A549 (cell line): ENCODE data around the gene COPG1. TPM values are rescaled to one million over a fixed set of nuclear protein-coding genes. Genes with fewer than 3 reads are reported as not detected.

Source experiments
- ATAC-seq, 2 experiments: fragments of 200-7000 bp in 1 of 2; fragments of >200 bp in 1 of 2; cut with Nextera tagmentation in 1 of 2; cut with Tn5 transposase in 1 of 2; 3 replicates each; pipeline versions ENCODE4 v1.8.0 to v1.9.1; 2018 to 2020; ENCODE audit warnings: mild to moderate bottlenecking in 1 of 2, moderate library complexity in 1 of 2
- CTCF ChIA-PET: fragments of 300-600 bp; sonication (Branson Sonifier 250); formaldehyde crosslinking; extraction: SDS; loops from one replicate; lab custom pipeline; 2021; ENCODE audit warnings: antibody characterized with exemption, inconsistent platforms; lab: Yijun Ruan, JAX
- POLR2A ChIA-PET: fragments of 350-600 bp; formaldehyde crosslinking; extraction: SDS; loops from one replicate; lab custom pipeline; 2021; ENCODE audit warnings: antibody characterized with exemption, inconsistent platforms; lab: Yijun Ruan, JAX
- DNase-seq, 2 experiments: peaks; one replicate each; pipeline versions ENCODE4 v3.0.0 to v3.0.0-alpha.2; 2011 to 2016; ENCODE audit warnings: low read depth in 1 of 2, low spot score in 1 of 2
- FAIRE-seq: peaks from 2 replicates; lab custom pipeline; 2011; peaks lifted over from hg19 to GRCh38; lab: Jason Lieb, UNC
- H3K27ac ChIP-seq, 2 experiments: fragments of >200 bp; sonication (Bioruptor Twin); formaldehyde crosslinking; 3 replicates each; pipeline ENCODE4 v1.5.1; 2016 to 2017
- H3K4me1 ChIP-seq: fragments of >200 bp; sonication (Bioruptor Twin); formaldehyde crosslinking; 3 replicates; pipeline ENCODE4 v1.6.1; 2016
- H3K4me2 ChIP-seq: fragments of >200 bp; sonication (Bioruptor Twin); formaldehyde crosslinking; 3 replicates; pipeline ENCODE4 v1.6.1; 2016
- H3K4me3 ChIP-seq: fragments of >200 bp; sonication (Bioruptor Twin); formaldehyde crosslinking; 3 replicates; pipeline ENCODE4 v1.5.1; 2016
- H3K9me3 ChIP-seq: fragments of >200 bp; sonication (Bioruptor Twin); formaldehyde crosslinking; 3 replicates; pipeline ENCODE4 v1.6.1; 2016
- BHLHE40 ChIP-seq: IDR thresholded peaks from 2 replicates; pipeline ENCODE4 v1.6.1; 2012; ENCODE audit warnings: low read depth, low read length, inconsistent platforms
- CEBPB ChIP-seq, 2 experiments: fragments of >200 bp in 1 of 2; sonication (Bioruptor Twin) in 1 of 2; formaldehyde crosslinking in 1 of 2; IDR thresholded peaks; 2 replicates each; pipeline ENCODE4 v1.6.1; 2012 to 2016
- CTCF ChIP-seq: fragments of >200 bp; sonication (Bioruptor Twin); formaldehyde crosslinking; IDR thresholded peaks from 3 replicates; pipeline ENCODE4 v1.5.1; 2016
- E2F6 ChIP-seq: IDR thresholded peaks from 2 replicates; pipeline ENCODE4 v1.6.1; 2012; ENCODE audit warnings: low read depth, borderline replicate concordance
- ESRRA ChIP-seq: fragments of 150-350 bp; IDR thresholded peaks from 2 replicates; pipeline ENCODE4 v1.6.1; 2014; ENCODE audit warnings: mild to moderate bottlenecking, low read length, borderline replicate concordance
- FOSL2 ChIP-seq, 2 experiments: fragments of 450-650 bp in 1 of 2; fragments of >200 bp in 1 of 2; sonication (Bioruptor Twin) in 1 of 2; formaldehyde crosslinking; IDR thresholded peaks; 2 replicates each; pipeline versions ENCODE4 v1.5.0 to v1.6.1; 2016 to 2020; ENCODE audit warnings: mild to moderate bottlenecking in 1 of 2, moderate library complexity in 1 of 2
- FOXS1 ChIP-seq: fragments of 250-450 bp; sonication (Bioruptor Pico); IDR thresholded peaks from 2 replicates; pipeline ENCODE4 v1.5.0; 2020; ENCODE audit warnings: mild to moderate bottlenecking, moderate library complexity
- GATA3 ChIP-seq: IDR thresholded peaks from 2 replicates; pipeline ENCODE4 v1.6.1; 2012; ENCODE audit warnings: borderline replicate concordance
- HMGXB4 ChIP-seq: fragments of 250-450 bp; sonication (Bioruptor Pico); IDR thresholded peaks from 2 replicates; pipeline ENCODE4 v1.5.0; 2021; ENCODE audit warnings: mild to moderate bottlenecking, moderate library complexity, borderline replicate concordance
- HOXB13 ChIP-seq: fragments of 250-450 bp; sonication (Bioruptor Pico); IDR thresholded peaks from 2 replicates; pipeline ENCODE4 v1.5.0; 2020; ENCODE audit warnings: low read depth, mild to moderate bottlenecking, moderate library complexity
- HOXB5 ChIP-seq: fragments of 250-450 bp; sonication (Bioruptor Pico); IDR thresholded peaks from 2 replicates; pipeline ENCODE4 v1.5.0; 2020; ENCODE audit warnings: mild to moderate bottlenecking, moderate library complexity
- JUNB ChIP-seq: fragments of >200 bp; sonication (Bioruptor Twin); formaldehyde crosslinking; IDR thresholded peaks from 2 replicates; pipeline ENCODE4 v1.6.1; 2016
- KDM5A ChIP-seq: fragments of 200-600 bp; sonication (generic); IDR thresholded peaks from 2 replicates; pipeline ENCODE4 v1.6.1; 2016; ENCODE audit warnings: antibody characterized with exemption, mild to moderate bottlenecking
- NPAS2 ChIP-seq: fragments of 250-450 bp; sonication (Bioruptor Pico); IDR thresholded peaks from 2 replicates; pipeline ENCODE4 v1.8.0; 2022; ENCODE audit warnings: mild to moderate bottlenecking, moderate library complexity, borderline replicate concordance
- NR3C1 ChIP-seq: fragments of >200 bp; sonication (Bioruptor Twin); formaldehyde crosslinking; IDR thresholded peaks from 3 replicates; pipeline ENCODE4 v1.6.1; 2017
- PBX3 ChIP-seq: IDR thresholded peaks from 2 replicates; pipeline ENCODE4 v1.6.1; 2012
- POLR2A ChIP-seq: IDR thresholded peaks from 2 replicates; pipeline ENCODE4 v1.6.1; 2012; ENCODE audit warnings: mild to moderate bottlenecking, low read length
- POLR2AphosphoS2 ChIP-seq: conservative IDR thresholded peaks from 2 replicates; pipeline ENCODE4 v1.6.1; 2012; ENCODE audit warnings: low read length, improper control_type of control experiment, inconsistent platforms
- RAD21 ChIP-seq, 2 experiments: fragments of >200 bp in 1 of 2; sonication (Bioruptor Twin) in 1 of 2; formaldehyde crosslinking in 1 of 2; IDR thresholded peaks in 1 of 2; conservative IDR thresholded peaks in 1 of 2; 2 replicates in 1 of 2; 3 replicates in 1 of 2; pipeline ENCODE4 v1.6.1; 2012 to 2018; ENCODE audit warnings: inconsistent platforms in 1 of 2
- RARB ChIP-seq: fragments of 250-450 bp; sonication (Bioruptor Pico); IDR thresholded peaks from 2 replicates; pipeline ENCODE4 v1.8.0; 2021; ENCODE audit warnings: mild to moderate bottlenecking, moderate library complexity
- REST ChIP-seq: fragments of 200-600 bp; sonication (generic); IDR thresholded peaks from 2 replicates; pipeline ENCODE4 v1.6.1; 2016; ENCODE audit warnings: antibody characterized with exemption, mild to moderate bottlenecking, moderate library complexity
- SREBF2 ChIP-seq: fragments of 450-650 bp; IDR thresholded peaks from 2 replicates; pipeline ENCODE4 v1.6.1; 2014; ENCODE audit warnings: mild to moderate bottlenecking, moderate library complexity
- USF2 ChIP-seq: fragments of 450-650 bp; IDR thresholded peaks from 2 replicates; pipeline ENCODE4 v1.6.1; 2014; ENCODE audit warnings: antibody characterized with exemption
- ZFP36 ChIP-seq: fragments of 450-650 bp; IDR thresholded peaks from 2 replicates; pipeline ENCODE4 v1.6.1; 2014; ENCODE audit warnings: borderline replicate concordance; ENCODE audit not compliant: partially characterized antibody
- ZNF302 ChIP-seq: fragments of 250-450 bp; sonication (Bioruptor Pico); IDR thresholded peaks from 2 replicates; pipeline ENCODE4 v1.9.0; 2021; ENCODE audit warnings: inconsistent platforms, mild to moderate bottlenecking, moderate library complexity
- WGBS: methylation state at CpG from one replicate; pipeline ENCODE4 v1.1.6; 2017; ENCODE audit errors: missing lambda C conversion rate; 5-methylcytosine and 5-hydroxymethylcytosine counted together
- polyA plus RNA-seq, 4 experiments: library from polyadenylated mRNA; depleted of rRNA in 3 of 4; stranded (reverse); fragments of >200 nt; fragmentation: RNase III in 1 of 4; extraction: RNeasy Plus Mini Kit Qiagen cat#74134 plus additional on column Dnase treatment in 1 of 4; gene quantifications; 2 replicates in 3 of 4; 3 replicates in 1 of 4; pipeline ENCODE4 v1.2.3, GENCODE V29; 2011 to 2017

The COPG1 gene
- polyA plus RNA-seq, 2 of the 4 experiments (the other 2 are of a cell fraction) = 80.6 to 90.2 TPM

GRCh38 chr3:129315998-129316247, 66.5 kb downstream of the COPG1 start:
- Histone ChIP-seq H3K4me3 (peak overlapping the region; percentile 97), H3K27ac (peak overlapping the region; percentile 93 to 99), H3K4me2 (peak overlapping the region; percentile 99), H3K4me1 (peaks cover 15% of the 10 kb centered on the region), H3K9me3 (no peaks in the 10 kb centered on the region)
- no peak for DNase-seq
- WGBS = no CpG with 5 or more reads among the region's 34 CpGs
- ChIA-PET POLR2A (interaction anchor here (0.6 to 2.2 kb wide), 15 partner anchors 13 to 514 kb away, joined by 3 to 8 read pairs (median 4); partner anchors contain the start of genes CNBP, COPG1, IFT122 and MBD4), CTCF (interaction anchor here (0.8 to 2.4 kb wide), 24 partner anchors 9 to 345 kb away, joined by 3 to 13 read pairs (median 5); partner anchors contain the start of gene HMCES)
- FAIRE-seq = no peak
- TF ChIP-seq POLR2A = peak; percentile 99
- TF ChIP-seq PBX3 = peak; percentile 52; the same call in 1 of the 2 replicates
- TF ChIP-seq BHLHE40 = no peak
- ATAC-seq = peak in 1 of 2 experiments; percentile 25; a peak in 1 of 6 replicates

- ATAC-seq (peak; percentile 11 to 63; a peak in 3 of 6 replicates), FAIRE-seq (no peak), DNase-seq (peak; percentile 78 to 82)
- H3K4me2 ChIP-seq = peak overlapping the region; percentile 99
- peak overlapping the region; percentile 97 for H3K4me3 ChIP-seq
- H3K9me3 ChIP-seq = no peaks in the 10 kb centered on the region
- ChIA-PET CTCF (interaction anchor here (0.8 to 2.4 kb wide), 26 partner anchors 9 to 346 kb away, joined by 3 to 13 read pairs (median 5); partner anchors contain the start of gene HMCES), POLR2A (interaction anchor here (0.7 to 2.2 kb wide), 15 partner anchors 12 to 513 kb away, joined by 3 to 8 read pairs (median 4); partner anchors contain the start of genes CNBP, COPG1, HMCES and IFT122)
- H3K27ac ChIP-seq = peak overlapping the region; percentile 93 to 99
- H3K4me1 ChIP-seq = peaks cover 15% of the 10 kb centered on the region
- 0% methylated on average over 11 of the region's 65 CpGs for WGBS
- TF ChIP-seq ZFP36 (no peak), HMGXB4 (CRISPR knock-in tag) (no peak), POLR2AphosphoS2 (no peak), CTCF (peak; percentile 59), KDM5A (peak; percentile 74), USF2 (peak; percentile 61), ZNF302 (CRISPR knock-in tag) (no peak), ESRRA (no peak), E2F6 (no peak; the same call in 1 of the 2 replicates), NR3C1 (no peak), HOXB5 (no peak), RAD21 (conservative IDR thresholded peaks at IDR 0.05 in 1 of 2, IDR thresholded peaks at IDR 0.05 in 1 of 2) (peak; percentile 28 to 31; a peak in 2 of 5 replicates), RARB (no peak), JUNB (no peak), CEBPB (IDR thresholded peaks at IDR 0.05) (no peak), SREBF2 (no peak), FOSL2 (IDR thresholded peaks at IDR 0.05) (no peak), FOSL2 (CRISPR knock-in tag; IDR thresholded peaks at IDR 0.05) (no peak), POLR2A (no peak), GATA3 (0 out of 2 replicates have a peak, but pooled peaks have one; percentile 20), REST (0 out of 2 replicates have a peak, but pooled peaks have one; percentile 60), HOXB13 (CRISPR knock-in tag) (0 out of 2 replicates have a peak, but pooled peaks have one; percentile 13), NPAS2 (CRISPR knock-in tag) (no peak), FOXS1 (CRISPR knock-in tag) (no peak)
These were observed 67.0 kb downstream of the COPG1 start for GRCh38 chr3:129316248-129317013.
